HG03025 (cell line): Measurements from ENCODE around the gene PGAM2.

Source experiments
- ATAC-seq: cut with Tn5 transposase; IDR thresholded peaks from one replicate; pipeline ENCODE4 v1.9.1; 2021; ENCODE audit warnings: mild to moderate bottlenecking, moderate library complexity; ENCODE audit not compliant: unreplicated experiment, low FRiP score

PGAM2 gene

GRCh38 chr7:44103923-44104859 is 38.8 kb upstream of the PGAM2 start, which contains the start of gene AEBP1:
Gene AEBP1, plus strand, starts transcription at chr7:44104345. Its CDS starts 321 bp downstream, at chr7:44104666.
- no peak for ATAC-seq

GRCh38 chr7:44103566-44103922 is 38.2 kb upstream of the PGAM2 start:
- no peak for ATAC-seq

GRCh38 chr7:44102846-44103565 is 37.6 kb upstream of the PGAM2 start:
- no peak for ATAC-seq

GRCh38 chr7:44101966-44102845 is 36.8 kb upstream of the PGAM2 start:
- no peak for ATAC-seq

GRCh38 chr7:44101303-44101965 is 36.1 kb upstream of the PGAM2 start:
- ATAC-seq: no peak

- ATAC-seq: no peak
Observed at GRCh38 chr7:44100458-44101302, 35.3 kb upstream of the PGAM2 start.

GRCh38 chr7:44099669-44100068 is 34.3 kb upstream of the PGAM2 start:
- no peak for ATAC-seq

- ATAC-seq: no peak
Observed at GRCh38 chr7:44098092-44099068, 33.0 kb upstream of the PGAM2 start.

GRCh38 chr7:44097064-44097932 is 31.9 kb upstream of the PGAM2 start:
- no peak for ATAC-seq

- ATAC-seq: no peak
Observed at GRCh38 chr7:44096326-44096881, 31.0 kb upstream of the PGAM2 start.

GRCh38 chr7:44095781-44096180 is 30.4 kb upstream of the PGAM2 start:
- no peak for ATAC-seq

- no peak for ATAC-seq
Observed at GRCh38 chr7:44094883-44095592, 29.7 kb upstream of the PGAM2 start.

GRCh38 chr7:44094365-44094764 is 29.0 kb upstream of the PGAM2 start:
- ATAC-seq: no peak

GRCh38 chr7:44093102-44093641 is 27.8 kb upstream of the PGAM2 start:
- ATAC-seq: no peak

- no peak for ATAC-seq
Observed at GRCh38 chr7:44087911-44088838, 22.8 kb upstream of the PGAM2 start.
